Body of pancreas (tissue), 4 donors: ENCODE data around the gene GIGYF1.

Experiments used
- CTCF ChIP-seq, 7 experiments: fragments of 450-650 bp in 4 of 7; fragments of 200-600 bp in 3 of 7; sonication (generic) in 3 of 7; IDR thresholded peaks; one replicate each; pipeline ENCODE4 v1.5.1; 2016 to 2019; ENCODE audit warnings: antibody characterized with exemption in 7 of 7
- POLR2A ChIP-seq, 3 donors: fragments of 450-650 bp; IDR thresholded peaks; one replicate each; pipeline ENCODE4 v1.6.1; 2016; ENCODE audit warnings: antibody characterized with exemption in 3 of 3, mild to moderate bottlenecking in 2 of 3

DNA sequence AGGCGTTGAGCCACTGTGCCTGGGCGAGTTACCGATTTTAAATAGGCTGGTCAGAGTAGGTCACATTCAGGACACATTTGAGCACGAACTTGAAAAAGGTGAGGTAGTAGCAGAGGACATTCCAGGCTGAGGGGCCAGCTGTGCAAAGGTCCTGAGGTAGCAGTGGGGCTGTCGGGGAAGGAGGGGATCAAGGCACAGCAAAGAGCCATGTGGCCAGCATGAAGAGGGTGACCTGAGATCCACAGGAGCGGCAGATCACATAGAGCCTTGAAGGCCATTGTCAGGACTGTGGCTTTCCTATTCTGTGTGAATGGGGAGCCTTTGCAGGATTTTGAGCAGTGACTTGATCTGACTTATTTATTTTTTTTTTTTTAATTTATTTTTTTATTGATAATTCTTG lies 45.9 kb upstream of the GIGYF1 start:
- TF ChIP-seq CTCF (IDR thresholded peaks at IDR 0.05) = no peak
- no peak for TF ChIP-seq POLR2A (IDR thresholded peaks at IDR 0.05)
